ENCODE data around the gene PLK2. TPM values are rescaled to one million over a fixed set of nuclear protein-coding genes. Genes with fewer than 3 reads are reported as not detected.

Gene PLK2
- 100 to 1,000 TPM in 6 of 12 donors, 10 to 100 TPM in 6; 47.8 to 352 (median 99.9) TPM for polyA plus RNA-seq (ENCODE audit: insufficient read length in 12 of 12)
- long read RNA-seq, donor 1, transcript PLK2-206 (2 exons, 625 nt), result major isoform, 9 of 11 reads
- long read RNA-seq, donor 1, partial matches to known transcripts, result 0 of 11 reads
- long read RNA-seq, donor 1, other reads (novel, unspliced or antisense), result 0 of 11 reads
- long read RNA-seq, donor 2, transcript PLK2-206 (2 exons, 625 nt), result minor isoform, 8 of 28 reads
- long read RNA-seq, donor 2, transcript PLK2-201 (14 exons, 2,960 nt), result major isoform, 13 of 28 reads
- long read RNA-seq, donor 2, partial matches to known transcripts, result 6 of 28 reads
- long read RNA-seq, donor 2, other reads (novel, unspliced or antisense), result 0 of 28 reads
- long read RNA-seq, donor 3, transcript PLK2-206 (2 exons, 625 nt), result major isoform, 13 of 16 reads
- long read RNA-seq, donor 3, partial matches to known transcripts, result 0 of 16 reads
- long read RNA-seq, donor 3, other reads (novel, unspliced or antisense), result 0 of 16 reads
- long read RNA-seq, donor 4, transcript PLK2-206 (2 exons, 625 nt), result major isoform, 11 of 15 reads
- long read RNA-seq, donor 4, partial matches to known transcripts, result 0 of 15 reads
- long read RNA-seq, donor 4, other reads (novel, unspliced or antisense), result 0 of 15 reads
- long read RNA-seq, donor 5, transcript PLK2-206 (2 exons, 625 nt), result major isoform, 14 of 44 reads
- long read RNA-seq, donor 5, transcript PLK2-201 (14 exons, 2,960 nt), result minor isoform, 11 of 44 reads
- long read RNA-seq, donor 5, partial matches to known transcripts, result 19 of 44 reads
- long read RNA-seq, donor 5, other reads (novel, unspliced or antisense), result 0 of 44 reads
- long read RNA-seq, donor 6, transcript PLK2-206 (2 exons, 625 nt), result major isoform, 6 of 12 reads
- long read RNA-seq, donor 6, partial matches to known transcripts, result 0 of 12 reads
- long read RNA-seq, donor 6, other reads (novel, unspliced or antisense), result 0 of 12 reads
- long read RNA-seq, donor 7, transcript PLK2-206 (2 exons, 625 nt), result major isoform, 10 of 18 reads
- long read RNA-seq, donor 7, partial matches to known transcripts, result 0 of 18 reads
- long read RNA-seq, donor 7, other reads (novel, unspliced or antisense), result 0 of 18 reads
- long read RNA-seq, donor 8, transcript PLK2-201 (14 exons, 2,960 nt), result minor isoform, 5 of 31 reads
- long read RNA-seq, donor 8, transcript PLK2-206 (2 exons, 625 nt), result major isoform, 14 of 31 reads
- long read RNA-seq, donor 8, partial matches to known transcripts, result 6 of 31 reads
- long read RNA-seq, donor 8, other reads (novel, unspliced or antisense), result 0 of 31 reads
- long read RNA-seq, donor 9, transcript PLK2-206 (2 exons, 625 nt), result major isoform, 14 of 26 reads
- long read RNA-seq, donor 9, transcript PLK2-201 (14 exons, 2,960 nt), result minor isoform, 10 of 26 reads
- long read RNA-seq, donor 9, partial matches to known transcripts, result 0 of 26 reads
- long read RNA-seq, donor 9, other reads (novel, unspliced or antisense), result 0 of 26 reads
- long read RNA-seq, donor 10, transcript PLK2-201 (14 exons, 2,960 nt), result minor isoform, 7 of 37 reads
- long read RNA-seq, donor 10, transcript PLK2-206 (2 exons, 625 nt), result major isoform, 24 of 37 reads
- long read RNA-seq, donor 10, partial matches to known transcripts, result 0 of 37 reads
- long read RNA-seq, donor 10, other reads (novel, unspliced or antisense), result 0 of 37 reads
- long read RNA-seq, donor 11, transcript PLK2-201 (14 exons, 2,960 nt), result minor isoform, 8 of 28 reads
- long read RNA-seq, donor 11, transcript PLK2-206 (2 exons, 625 nt), result major isoform, 16 of 28 reads
- long read RNA-seq, donor 11, partial matches to known transcripts, result 0 of 28 reads
- long read RNA-seq, donor 11, other reads (novel, unspliced or antisense), result 0 of 28 reads

DNA sequence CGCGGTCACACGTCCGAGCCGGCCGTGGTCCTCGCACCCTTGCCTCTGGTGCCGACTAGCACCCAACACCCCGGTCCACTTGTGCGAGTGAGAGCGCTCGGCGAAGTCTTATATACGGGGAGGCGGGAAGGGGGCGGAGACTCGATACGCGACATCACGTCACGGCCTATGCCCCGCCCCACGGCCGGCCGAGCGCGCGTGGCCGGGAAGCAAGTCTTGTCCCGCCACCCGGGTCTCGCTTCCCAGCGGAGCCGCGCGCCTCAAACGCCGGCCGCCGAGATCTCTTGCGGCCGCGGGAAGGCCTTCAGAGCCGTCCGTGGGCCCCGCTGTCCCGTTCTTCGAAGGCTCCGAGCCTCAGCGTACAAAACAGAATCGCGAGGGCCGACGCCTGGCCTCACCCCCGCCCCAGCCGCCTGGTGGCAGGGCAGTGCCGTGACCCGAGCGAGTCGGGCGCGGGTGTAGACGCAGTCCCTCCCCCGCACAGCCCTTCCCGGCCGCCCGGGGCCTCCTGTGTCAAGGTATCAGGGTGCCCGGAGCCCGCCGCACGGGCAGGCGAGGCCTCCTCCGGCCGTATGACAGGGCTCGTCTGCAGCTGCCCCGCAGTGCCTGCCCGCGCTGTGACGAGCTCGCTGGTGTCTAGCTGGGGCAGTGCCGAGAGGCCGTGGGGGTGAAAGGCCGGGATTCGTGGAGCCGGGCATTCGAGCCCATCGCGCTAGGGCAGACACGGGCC, at the start of gene PLK2:
Gene PLK2 (minus strand): TSS at position 85 of the 730 bp plus-strand sequence. CDS start 127 bp downstream, outside the sequence.
- DNase-seq, result peak; percentile 97

DNA sequence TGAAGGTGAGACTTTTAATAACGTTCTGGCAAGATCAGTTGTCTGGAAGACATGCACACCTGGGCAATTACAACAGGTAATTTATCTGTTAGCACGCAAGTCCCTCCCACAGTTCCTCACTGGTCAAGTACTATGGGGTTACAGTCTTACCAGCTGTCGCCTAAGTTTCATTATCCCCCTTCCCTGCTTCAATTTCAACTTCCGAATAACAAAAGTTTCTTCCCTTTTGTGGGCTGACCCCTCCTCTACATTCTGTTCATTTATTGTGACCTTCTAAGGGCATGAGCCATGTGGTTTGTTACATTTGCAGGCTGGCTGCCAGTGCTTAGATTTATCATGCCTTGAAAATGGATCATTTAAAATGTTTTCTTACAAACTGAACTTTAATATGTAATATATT, 47.8 kb upstream of the PLK2 start:
- no peak for DNase-seq

DNA sequence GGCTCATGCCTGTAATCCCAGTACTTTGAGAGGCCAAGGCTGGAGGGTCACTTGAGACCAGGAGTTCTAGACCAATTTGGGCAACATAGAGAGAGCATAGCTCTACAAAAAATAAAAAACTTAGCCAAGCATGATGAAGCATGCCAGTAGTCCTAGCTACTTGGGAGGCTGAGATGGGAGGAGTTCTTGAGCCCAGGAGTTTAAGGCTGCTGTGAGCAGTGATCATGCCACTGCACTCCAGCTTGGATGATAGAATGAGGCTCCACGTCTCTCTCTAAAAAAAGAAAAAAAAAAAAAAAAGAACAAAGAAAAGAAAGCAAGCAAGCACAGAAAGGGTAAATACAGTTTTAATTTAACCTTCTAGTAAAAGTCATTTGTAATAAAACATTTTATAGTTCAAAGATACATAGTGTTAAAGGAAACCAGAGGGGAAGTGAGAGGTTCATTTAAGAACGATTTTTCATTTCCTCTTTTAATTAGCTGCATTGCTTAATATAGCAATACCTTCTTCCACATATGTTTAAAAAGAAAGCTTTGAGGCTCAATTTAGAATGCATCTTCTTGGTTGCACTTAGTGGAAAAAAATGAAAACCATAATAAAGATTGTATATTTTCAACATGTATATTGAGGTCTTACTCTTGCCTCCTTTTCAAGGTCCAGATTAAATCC, 46.2 kb upstream of the PLK2 start:
- DNase-seq, result no peak

DNA sequence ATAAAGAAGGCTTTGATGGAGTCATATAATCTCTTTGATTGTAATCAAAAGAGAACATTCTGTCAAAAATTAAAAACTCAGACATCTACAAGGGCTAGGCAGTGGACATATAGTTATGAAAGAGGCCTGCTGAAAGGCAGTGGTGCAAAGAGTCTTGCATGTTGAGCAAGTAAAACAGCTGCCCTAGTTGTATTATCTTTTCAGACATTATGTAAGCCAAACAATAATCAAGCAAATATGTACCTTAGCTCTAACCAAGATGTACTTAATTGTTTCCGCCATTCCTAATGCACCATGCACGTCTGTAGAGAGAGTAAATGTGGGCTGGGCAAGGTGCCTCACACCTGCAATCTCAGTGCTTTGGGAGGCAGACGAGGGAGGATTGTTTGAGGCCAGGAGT, 45.6 kb upstream of the PLK2 start:
- no peak for DNase-seq

DNA sequence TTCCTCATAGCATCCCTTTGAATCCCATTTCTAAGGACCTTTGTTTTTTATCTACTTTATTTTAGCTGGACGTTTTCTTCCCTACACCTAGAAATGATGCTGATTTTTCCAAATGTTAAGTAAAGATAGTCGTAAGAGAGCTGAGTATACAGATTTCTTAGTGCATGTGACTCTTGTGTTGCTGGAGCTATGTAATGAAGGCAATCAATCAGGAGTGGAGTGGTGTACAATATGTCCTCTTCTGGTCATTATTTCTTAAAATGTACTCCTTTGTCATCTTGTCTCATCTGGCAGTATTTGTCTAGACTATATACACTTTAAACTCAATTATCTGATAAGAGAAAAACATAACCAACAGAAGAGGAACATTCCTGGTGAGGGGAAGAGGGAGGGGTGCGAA, 44.9 kb upstream of the PLK2 start:
- no peak for DNase-seq

DNA sequence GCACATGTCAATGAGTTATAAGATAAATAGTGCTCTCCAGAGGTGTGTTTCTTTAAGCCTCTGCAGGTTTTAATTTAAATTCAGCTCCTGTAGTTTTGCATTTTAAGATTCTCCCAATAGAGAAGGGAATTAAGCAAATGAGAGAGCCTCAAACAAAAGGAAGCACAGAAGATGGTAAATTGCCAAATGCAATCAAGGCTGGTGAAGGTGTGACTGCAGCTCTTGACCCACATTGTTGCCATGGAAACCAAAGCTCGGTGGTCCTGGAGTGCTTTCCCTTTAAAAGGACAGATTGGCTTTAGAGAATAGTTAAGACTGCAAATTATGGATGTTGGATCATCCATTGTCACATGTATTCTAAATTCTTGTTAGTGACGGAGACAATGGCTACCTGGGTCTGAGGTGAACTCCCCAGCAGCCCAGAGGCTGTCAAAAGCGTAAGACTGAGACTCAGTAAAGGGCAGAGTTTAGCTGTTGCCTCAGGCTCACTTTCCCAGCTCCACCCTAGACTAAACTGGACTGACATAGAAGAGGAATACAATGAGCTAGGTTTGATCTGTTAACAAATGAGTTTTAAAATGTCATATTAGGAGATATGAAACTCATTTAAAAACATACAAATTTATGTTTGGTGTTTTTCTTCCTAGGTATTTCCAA, 43.6 kb upstream of the PLK2 start:
- DNase-seq, result no peak

DNA sequence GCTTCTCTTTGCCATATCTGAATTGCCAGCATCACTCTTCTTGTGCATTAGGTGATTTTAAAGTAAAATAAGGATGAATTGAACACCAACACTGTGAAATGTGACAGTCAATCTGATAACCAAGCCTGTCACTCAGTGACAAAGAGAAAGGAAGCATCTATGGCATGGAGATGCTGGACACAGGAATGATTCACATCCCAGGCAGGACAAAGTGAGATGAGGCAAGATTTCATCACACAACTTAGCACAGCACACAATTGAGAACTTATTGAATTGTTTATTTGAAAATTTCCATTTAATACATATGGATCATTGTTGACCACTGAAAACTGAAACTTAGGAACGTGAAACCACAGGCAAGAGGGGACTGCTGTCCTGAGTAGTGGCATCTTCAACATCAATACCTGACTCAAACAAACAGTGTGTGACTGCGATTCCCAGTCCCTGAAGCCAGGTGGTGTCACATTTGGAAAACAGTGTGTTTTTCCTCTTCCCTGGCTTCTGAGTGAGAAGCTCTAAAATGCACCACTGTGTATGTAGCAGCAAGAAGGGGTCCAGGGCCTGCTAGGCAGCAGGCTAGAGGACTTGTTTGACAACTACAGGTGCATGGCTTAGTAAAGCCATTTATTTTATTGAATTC, 42.0 kb upstream of the PLK2 start:
- DNase-seq, result no peak

DNA sequence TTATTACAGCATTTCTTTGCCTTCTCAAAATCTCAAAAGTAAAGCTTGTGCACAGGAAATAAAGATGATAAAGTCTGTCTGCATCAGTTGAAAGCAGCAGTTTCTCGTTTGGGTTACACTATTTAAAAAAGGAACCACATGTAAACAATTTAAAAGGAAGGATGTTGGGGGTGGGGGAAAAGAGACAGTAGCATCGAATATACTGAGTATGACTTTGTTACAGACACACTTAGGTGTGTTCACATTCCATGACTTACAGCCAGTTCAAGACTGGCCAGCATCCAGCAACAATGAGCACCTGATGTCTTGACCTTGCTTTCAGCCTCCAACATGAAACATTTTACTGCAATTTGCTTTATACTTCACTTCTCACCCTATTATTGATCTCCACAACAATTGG, 40.1 kb upstream of the PLK2 start:
- no peak for DNase-seq

DNA sequence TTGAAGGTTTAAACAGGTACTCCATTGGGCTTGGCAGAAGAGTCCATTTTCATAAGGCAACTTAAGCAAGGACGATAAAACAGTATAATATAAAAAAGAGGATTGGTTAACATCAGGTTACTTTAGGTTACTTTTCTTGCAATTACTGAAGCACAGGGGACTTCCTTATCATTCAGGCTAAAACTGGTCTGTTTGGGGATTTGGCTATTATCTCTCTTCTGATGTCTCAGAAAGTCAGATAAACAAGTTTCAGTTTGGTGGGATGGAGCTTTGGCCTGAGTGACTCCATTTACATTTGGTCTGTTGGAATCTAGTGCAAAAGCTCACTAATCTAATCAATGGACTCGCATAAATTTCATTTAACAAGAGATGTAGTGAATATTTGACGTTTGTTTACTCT, 39.3 kb upstream of the PLK2 start:
- DNase-seq, result no peak

DNA sequence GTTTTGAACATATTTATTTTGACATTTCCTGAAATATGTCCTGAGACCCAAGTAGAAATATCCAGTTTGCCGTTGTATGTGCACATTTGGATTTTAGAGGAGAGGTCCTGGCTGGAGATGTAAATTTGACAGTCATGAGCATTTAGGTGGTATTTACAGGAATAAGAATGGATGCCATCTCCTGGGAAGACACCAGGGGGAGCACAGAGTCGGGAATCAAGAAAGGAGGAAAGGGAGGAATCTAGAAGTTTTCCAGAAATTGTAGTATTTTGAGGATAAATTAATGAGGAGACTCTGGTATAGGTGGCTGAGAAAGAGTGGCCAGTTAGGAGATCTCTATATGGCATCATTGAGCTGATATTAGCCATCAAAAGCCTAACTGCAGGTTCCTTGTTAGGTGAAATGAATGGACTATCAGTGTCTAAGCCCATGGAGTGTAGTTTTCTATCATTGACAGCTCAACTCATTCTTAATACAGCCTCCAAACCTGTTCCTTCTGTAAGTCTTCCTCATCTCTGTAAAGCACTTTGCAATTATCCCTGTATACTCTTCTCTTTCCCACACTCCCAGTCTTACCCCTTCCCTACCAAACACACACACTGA, 38.6 kb upstream of the PLK2 start:
- DNase-seq, result peak; percentile 38

DNA sequence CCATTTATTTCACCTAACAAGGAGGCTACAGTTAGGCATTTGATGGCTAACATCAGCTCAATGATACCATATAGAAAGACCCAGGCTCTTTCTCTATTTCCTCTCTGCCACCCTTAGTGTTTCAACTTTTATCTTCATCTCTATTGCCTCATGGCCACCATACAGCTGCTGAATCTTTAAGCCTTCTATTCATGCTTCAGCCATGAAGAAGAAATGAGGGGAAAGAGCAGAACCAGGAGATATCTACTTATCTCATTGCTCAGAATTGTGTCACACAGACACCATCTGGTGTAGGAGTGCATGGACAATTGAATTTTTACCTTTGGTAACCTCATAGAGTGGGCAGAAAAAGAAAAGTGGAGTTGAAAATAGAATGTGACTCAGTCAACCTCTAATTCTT, 38.0 kb upstream of the PLK2 start:
- no peak for DNase-seq

DNA sequence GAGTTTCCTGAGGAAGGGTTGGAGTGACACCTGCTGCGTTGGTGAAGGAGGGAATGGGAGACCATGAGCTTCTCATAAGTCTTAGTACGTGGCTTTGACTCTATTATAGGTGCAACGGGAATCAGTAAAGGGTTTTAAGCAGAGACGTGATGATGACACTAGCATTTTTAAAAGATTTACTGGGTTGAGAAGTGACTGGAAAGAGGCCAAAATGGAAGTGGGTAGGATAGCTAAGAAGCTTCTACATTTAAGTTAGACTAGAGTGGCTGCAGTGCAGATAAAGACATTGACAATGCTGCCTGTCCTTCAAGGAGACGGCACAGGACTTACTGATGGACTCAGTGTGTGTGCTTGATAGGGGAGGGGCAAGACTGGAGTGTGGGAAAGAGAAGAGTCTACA, 37.5 kb upstream of the PLK2 start:
- no peak for DNase-seq

DNA sequence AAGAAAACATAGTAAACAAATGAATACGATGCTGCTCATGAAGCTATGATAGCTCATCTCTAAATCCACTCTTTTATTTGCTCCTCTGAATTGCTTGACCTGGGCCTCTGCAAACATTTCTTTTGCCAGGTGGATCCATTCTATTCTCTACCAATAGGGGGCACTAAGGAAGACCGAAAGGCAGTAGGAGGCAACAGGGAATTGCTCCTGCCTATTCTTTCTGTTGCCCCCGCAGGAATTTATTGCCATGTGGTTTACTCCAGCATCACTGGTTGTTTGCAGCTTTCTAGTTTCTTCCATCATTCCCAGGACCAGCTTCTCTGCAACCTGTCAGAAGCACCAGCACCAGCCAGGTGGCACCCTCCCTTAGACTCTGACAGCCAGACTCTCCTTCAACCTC, 36.6 kb upstream of the PLK2 start:
- no peak for DNase-seq

DNA sequence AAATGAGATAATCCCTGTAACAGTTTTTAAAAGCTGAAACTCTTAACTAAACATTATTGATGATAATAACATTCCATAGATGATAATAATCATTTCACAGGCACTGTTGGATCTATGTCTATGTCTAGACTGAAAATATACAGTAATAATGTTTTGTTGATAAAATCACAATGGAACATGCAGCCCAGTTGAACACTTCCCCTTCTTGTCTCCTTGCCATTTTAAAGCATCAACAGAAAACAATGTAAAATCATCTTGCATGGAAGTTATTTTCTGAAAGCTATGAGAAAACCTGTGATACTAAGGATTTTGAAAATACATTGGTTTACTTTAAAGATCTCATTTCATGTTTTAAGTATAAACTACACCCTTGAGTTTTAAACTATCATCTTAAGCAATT, 33.3 kb upstream of the PLK2 start:
- no peak for DNase-seq

DNA sequence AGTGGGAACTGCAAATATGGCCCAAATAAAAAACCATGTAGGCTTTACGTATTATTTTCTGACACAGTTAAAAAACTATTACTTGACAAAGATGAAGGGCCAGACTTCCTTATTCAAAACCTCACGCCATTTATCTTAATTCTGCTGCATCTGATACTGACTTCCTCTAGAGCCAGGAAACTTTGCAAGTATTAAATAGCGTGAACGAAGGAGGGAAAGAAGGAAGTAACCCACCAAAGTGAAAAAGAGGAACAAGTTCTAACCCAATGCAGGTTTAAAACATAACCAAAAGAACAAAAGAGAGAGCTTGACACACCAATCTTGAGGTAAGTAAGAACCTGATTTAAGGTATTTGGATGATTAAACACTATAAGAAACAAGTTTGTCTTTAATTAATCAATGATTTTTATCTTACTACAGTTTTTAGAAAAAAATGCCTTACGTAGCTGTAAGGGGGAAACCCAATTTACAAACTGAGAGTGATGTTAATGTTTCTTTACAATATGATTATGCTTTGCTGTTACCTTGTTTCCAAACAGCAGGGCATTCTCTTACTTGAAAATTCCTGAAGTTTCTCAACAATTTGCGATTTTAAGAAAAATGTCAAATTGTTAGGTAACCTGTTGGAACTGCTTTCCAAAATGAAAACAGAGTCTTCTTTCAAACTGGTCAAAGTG, 31.5 kb upstream of the PLK2 start, which contains the start of gene GAPT:
Gene GAPT (plus strand): TSS at position 220 of the 677 bp plus-strand sequence. CDS start 3,102 bp downstream, outside the sequence.
- DNase-seq, result no peak

DNA sequence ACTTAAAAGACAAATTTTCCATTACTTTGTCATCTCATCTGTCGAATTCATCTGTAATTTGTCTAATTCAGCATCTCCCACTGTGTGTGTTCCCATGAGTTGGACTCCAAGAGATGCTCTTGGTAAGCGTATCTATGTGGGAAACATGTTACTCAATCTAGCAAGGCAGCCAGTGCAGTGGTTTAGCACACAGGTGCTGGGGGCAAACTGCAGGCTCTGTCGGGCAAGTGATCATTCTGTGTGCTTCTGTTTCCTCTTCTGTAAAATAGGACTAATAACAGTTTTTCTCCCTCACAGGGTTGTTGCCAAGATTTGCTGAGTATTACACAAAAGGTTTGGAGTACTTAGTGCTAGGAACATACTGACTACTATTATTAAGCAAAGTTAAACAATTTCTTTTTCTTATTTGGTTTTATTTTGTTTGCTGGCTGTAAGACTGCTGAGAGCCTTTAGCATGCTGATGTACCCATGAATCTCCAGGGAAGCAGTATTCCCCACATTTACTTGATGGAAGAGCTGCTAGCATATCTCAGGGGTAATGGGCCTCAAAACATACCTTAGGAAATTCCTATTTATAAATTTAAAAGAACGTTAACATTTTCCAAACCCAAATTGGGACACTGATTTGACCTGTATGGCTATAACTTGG, 30.6 kb upstream of the PLK2 start:
- no peak for DNase-seq

DNA sequence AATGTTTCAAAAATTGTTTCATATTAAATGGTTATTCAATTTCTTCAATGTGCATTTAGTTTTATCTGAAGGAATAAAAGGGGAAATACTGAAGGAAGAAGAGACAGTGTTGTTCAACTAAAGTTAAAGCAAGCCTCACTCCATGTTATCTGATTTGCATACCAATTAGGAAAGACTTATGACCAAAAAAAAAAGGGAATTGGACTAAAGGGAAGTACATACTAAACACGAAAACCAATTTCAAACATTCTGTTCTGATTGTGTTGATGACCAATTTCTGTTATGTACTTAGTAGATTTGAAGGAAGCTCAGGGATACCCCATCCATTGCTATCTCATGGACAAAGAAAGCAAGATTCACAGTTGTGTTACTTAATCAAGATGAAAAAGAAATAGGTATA, 26.4 kb upstream of the PLK2 start:
- no peak for DNase-seq
